Bronchial epithelial cell (primary cell): ENCODE results near the gene RGS19. TPM values are rescaled to one million over a fixed set of nuclear protein-coding genes. Genes with fewer than 3 reads are reported as not detected.
A peak's percentile ranks its signal among the peaks of the same experiment; 100 is the strongest.

Experiments used
- DNase-seq: peaks from one replicate; pipeline ENCODE4 v3.0.0-alpha.2; 2010; ENCODE audit warnings: low read depth
- FAIRE-seq: peaks from 2 replicates; lab custom pipeline; 2011; peaks lifted over from hg19 to GRCh38; lab: Jason Lieb, UNC
- H3K27me3 ChIP-seq: 2 replicates; pipeline ENCODE4 v1.5.1; 2011; ENCODE audit warnings: low read length; ENCODE audit not compliant: control insufficient read depth, insufficient read depth
- H3K36me3 ChIP-seq: 2 replicates; pipeline ENCODE4 v1.5.1; 2011; ENCODE audit warnings: low read length; ENCODE audit not compliant: control insufficient read depth, insufficient read depth
- H3K4me3 ChIP-seq: 2 replicates; pipeline ENCODE4 v1.5.1; 2011; ENCODE audit warnings: mild to moderate bottlenecking, low read depth, low read length, control low read depth
- total RNA-seq: library from RNA; depleted of rRNA; stranded (reverse); fragments of >200 nt; gene quantifications from 2 replicates; pipeline ENCODE4 v1.2.1, GENCODE V29; 2014
- TF ChIP-seq, protein P1 (sequence below): IDR thresholded peaks from 2 replicates; pipeline ENCODE4 v1.5.1; 2011; ENCODE audit warnings: mild to moderate bottlenecking, moderate library complexity, low read length, control low read depth, inconsistent platforms; ENCODE audit not compliant: insufficient read depth, severe bottlenecking

The RGS19 gene
- total RNA-seq, 1 donor from 2014 or later, result 6.1 TPM

DNA sequence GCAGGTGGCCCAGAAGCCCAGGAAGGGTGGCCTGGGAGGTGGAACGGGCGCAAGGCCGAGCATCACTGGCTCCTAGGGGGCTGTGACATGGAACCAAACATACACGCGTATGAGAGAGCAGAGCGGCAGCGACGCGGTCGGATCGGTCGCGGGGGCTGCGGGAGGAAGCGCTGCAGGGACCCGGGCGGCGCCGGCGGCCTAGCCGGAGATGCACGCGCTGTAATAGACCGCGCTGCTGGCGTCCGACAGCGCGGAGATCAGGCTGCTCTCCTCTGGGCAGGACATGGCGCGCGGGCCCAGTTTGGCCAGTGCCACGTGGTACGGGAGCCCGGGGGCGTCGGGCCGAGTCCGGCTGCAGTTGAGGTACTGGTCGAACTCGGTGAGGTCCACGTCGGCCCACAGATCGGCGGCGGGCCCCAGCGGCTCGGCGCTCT is 31.3 kb downstream of the RGS19 start:
- TF ChIP-seq, protein P1, sequence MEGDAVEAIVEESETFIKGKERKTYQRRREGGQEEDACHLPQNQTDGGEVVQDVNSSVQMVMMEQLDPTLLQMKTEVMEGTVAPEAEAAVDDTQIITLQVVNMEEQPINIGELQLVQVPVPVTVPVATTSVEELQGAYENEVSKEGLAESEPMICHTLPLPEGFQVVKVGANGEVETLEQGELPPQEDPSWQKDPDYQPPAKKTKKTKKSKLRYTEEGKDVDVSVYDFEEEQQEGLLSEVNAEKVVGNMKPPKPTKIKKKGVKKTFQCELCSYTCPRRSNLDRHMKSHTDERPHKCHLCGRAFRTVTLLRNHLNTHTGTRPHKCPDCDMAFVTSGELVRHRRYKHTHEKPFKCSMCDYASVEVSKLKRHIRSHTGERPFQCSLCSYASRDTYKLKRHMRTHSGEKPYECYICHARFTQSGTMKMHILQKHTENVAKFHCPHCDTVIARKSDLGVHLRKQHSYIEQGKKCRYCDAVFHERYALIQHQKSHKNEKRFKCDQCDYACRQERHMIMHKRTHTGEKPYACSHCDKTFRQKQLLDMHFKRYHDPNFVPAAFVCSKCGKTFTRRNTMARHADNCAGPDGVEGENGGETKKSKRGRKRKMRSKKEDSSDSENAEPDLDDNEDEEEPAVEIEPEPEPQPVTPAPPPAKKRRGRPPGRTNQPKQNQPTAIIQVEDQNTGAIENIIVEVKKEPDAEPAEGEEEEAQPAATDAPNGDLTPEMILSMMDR, result no peak
- DNase-seq (no peak), FAIRE-seq (no peak)
- Histone ChIP-seq H3K36me3 (no peaks in the 10 kb centered on the region), H3K4me3 (no peak overlapping the region), H3K27me3 (peaks cover 19% of the 10 kb centered on the region)

GRCh38 chr20:64047046-64047389 is 32.3 kb downstream of the RGS19 start:
- H3K36me3 ChIP-seq, result no peaks in the 10 kb centered on the region
- DNase-seq (no peak), FAIRE-seq (no peak)
- H3K4me3 ChIP-seq, result no peak overlapping the region
- TF ChIP-seq, protein P1, result no peak
- peaks cover 19% of the 10 kb centered on the region for H3K27me3 ChIP-seq

- H3K4me3 ChIP-seq, result no peak overlapping the region
- TF ChIP-seq, protein P1, result no peak
Measured at GRCh38 chr20:64045346-64046011, 33.8 kb downstream of the RGS19 start.

DNA sequence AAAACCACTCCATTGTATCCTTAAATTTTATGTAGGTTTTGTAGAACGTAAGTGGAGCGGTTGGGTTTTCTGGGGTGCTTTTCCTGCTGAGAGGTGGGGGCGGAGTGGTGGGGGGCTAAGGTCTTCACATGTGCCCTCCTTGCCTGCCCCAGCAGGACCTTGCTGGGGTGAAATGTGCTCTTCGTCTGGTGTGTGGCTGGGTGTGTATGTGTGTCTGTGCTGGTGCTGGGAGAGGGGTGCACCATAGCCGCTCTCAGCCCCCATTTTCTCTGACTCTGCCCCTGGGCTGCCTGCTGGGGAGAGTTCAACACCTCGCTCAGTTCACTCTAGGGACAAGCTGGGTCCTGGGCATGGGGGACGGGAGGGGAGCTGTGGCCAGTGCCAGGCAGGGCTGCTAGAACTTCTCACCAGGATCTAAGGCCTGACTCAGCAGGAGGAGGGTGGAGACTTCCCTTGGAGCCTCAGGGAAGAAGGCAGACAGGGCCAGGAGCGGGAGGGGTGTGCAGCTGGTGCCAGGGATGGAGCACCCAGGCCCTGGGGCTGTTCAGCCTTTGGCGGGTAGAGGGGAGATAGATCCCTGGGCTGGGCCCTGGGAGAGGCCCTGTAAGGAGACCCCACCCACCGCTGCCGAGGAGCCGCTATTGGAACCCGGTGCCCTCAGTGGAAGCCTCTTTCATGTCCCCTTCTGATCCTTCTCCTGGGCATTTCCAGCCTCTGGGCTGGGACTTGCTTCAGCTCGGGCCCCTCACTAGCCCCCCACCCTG is 34.7 kb downstream of the RGS19 start:
- Histone ChIP-seq H3K36me3 (no peaks in the 10 kb centered on the region), H3K4me3 (no peak overlapping the region), H3K27me3 (peaks cover 16% of the 10 kb centered on the region)
- DNase-seq, result peak; percentile 69
- TF ChIP-seq, protein P1, result no peak
- FAIRE-seq, result no peak

More at GRCh38 chr20:64045346-64046011, 33.8 kb downstream of the RGS19 start:
- DNase-seq, result no peak
- FAIRE-seq, result no peak
- H3K36me3 ChIP-seq, result no peaks in the 10 kb centered on the region
- H3K27me3 ChIP-seq, result peaks cover 16% of the 10 kb centered on the region

DNA sequence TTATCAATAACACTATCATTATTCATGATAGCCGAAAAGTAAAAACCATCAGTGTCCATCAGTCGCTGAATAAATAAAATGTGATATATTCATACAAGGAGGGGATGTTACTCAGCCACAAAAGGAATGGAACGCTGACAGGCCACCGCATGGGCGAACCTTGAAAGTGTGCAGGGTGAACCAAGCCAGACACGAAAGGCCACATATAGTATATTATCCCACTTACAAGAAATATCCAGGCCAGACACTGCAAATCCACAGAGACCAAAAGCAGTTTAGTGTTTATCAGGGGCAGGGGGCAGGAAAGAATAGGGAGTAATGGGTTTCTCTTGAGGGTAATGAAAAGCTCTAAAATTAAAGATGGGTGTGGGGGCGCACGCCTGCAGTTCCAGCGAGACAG is 35.5 kb downstream of the RGS19 start:
- H3K36me3 ChIP-seq, result no peaks in the 10 kb centered on the region
- no peak overlapping the region for H3K4me3 ChIP-seq
- no peak for FAIRE-seq
- no peak for DNase-seq
- peaks cover 16% of the 10 kb centered on the region for H3K27me3 ChIP-seq
- TF ChIP-seq, protein P1, result no peak
